Right cardiac atrium (tissue), 5 donors: ENCODE data around the gene KLC3. TPM values are rescaled to one million over a fixed set of nuclear protein-coding genes. Genes with fewer than 3 reads are reported as not detected.
A peak's percentile ranks its signal among the peaks of the same experiment; 100 is the strongest.
"Not testable (repeated sequence)": the region's sequence is repeated elsewhere in the genome, so short reads cannot be mapped to it uniquely, and the experiment has no call there.

ENCODE experiments used
- ATAC-seq, 2 donors: fragments of 200-7000 bp; cut with Tn5 transposase; one replicate each; pipeline versions ENCODE4 v1.8.0 to v1.9.1; 2020; ENCODE audit warnings: moderate library complexity in 2 of 2, mild to moderate bottlenecking in 1 of 2
- DNase-seq, 3 donors: peaks; one replicate each; pipeline ENCODE4 v3.0.0-alpha.2; 2020
- H3K27ac ChIP-seq: one replicate; pipeline ENCODE4 v1.5.1; 2013; ENCODE audit warnings: mild to moderate bottlenecking, low read length, control low read depth, moderate library complexity
- H3K27me3 ChIP-seq: one replicate; pipeline ENCODE4 v1.6.1; 2013; ENCODE audit not compliant: control insufficient read depth, insufficient read depth
- H3K4me1 ChIP-seq: one replicate; pipeline ENCODE4 v1.6.1; 2013; ENCODE audit warnings: low read length; ENCODE audit not compliant: control insufficient read depth, insufficient read depth
- H3K4me3 ChIP-seq: one replicate; pipeline ENCODE4 v1.5.1; 2013; ENCODE audit warnings: low read length, control low read depth
- H3K9me3 ChIP-seq: one replicate; pipeline ENCODE4 v1.6.1; 2013; ENCODE audit warnings: low read length; ENCODE audit not compliant: control insufficient read depth
- whole genome bisulfite sequencing: extraction: QIAGEN DNeasy Blood & Tissue Kit; methylation state at CpG from one replicate; pipeline ENCODE4 v1.1.7; 2013; 5-methylcytosine and 5-hydroxymethylcytosine counted together
- intact Hi-C, 4 donors: fragments of 100-400 bp; cut with DNase I; formaldehyde crosslinking; loops; one replicate each; pipeline versions ENCODE4 v1.11.0 to v1.14.0; 2022 to 2023
- polyA plus RNA-seq: library from polyadenylated mRNA; stranded (reverse); fragments of 200-250 nt; gene quantifications from one replicate; pipeline ENCODE4 v1.2.3, GENCODE V29; 2013
- total RNA-seq, 4 donors: library from RNA; stranded (reverse); fragmentation: NEBNext Ultra II Directional; extraction: Animal tissue kit (Norgen Biotek cat#: 25700); gene quantifications; one replicate each; pipeline ENCODE4 v1.2.1, GENCODE V29; 2021
- donor health status: healthy with polysubstance abuse.
- donor health status: DM: no; HTN: yes; CAD: no.
- donor health status: DM: no; HTN: no; CAD: no.
- donor health status: DM: no; HTN: yes; CAD: no; lungs with severe emphysema.
- donor health status: DM: yes; HTN: yes; CAD: no.

The KLC3 gene
- total and polyA plus RNA-seq, 5 donors: 0.18 TPM; not detected in 4

- H3K9me3 ChIP-seq, H3K27me3 ChIP-seq, H3K4me1 ChIP-seq, DNase-seq, H3K27ac ChIP-seq, ATAC-seq, H3K4me3 ChIP-seq: not testable (repeated sequence)
- intact Hi-C loops: loop anchor here in 2 of 4 donors (5.0 kb wide), 2 partner anchors 83 to 133 kb away; partner anchors contain the start of gene MARK4 (in 1 of the 2)
- 87% methylated on average over 4 of the region's 4 CpGs for WGBS
Measured at GRCh38 chr19:45334881-45335280, 5.7 kb upstream of the KLC3 start.

GRCh38 chr19:45336696-45337251 lies 3.8 kb upstream of the KLC3 start:
- ATAC-seq (no peak), DNase-seq (no peak)
- intact Hi-C loops: loop anchor here in 2 of 4 donors (5.0 kb wide), 2 partner anchors 84 to 134 kb away; partner anchors contain the start of gene MARK4 (in 1 of the 2)
- Histone ChIP-seq H3K4me1 (no peaks in the 10 kb centered on the region), H3K27me3 (no peaks in the 10 kb centered on the region), H3K9me3 (no peaks in the 10 kb centered on the region), H3K27ac (no peak overlapping the region), H3K4me3 (no peak overlapping the region)
- WGBS: 58% methylated on average over 11 of the region's 11 CpGs

DNA sequence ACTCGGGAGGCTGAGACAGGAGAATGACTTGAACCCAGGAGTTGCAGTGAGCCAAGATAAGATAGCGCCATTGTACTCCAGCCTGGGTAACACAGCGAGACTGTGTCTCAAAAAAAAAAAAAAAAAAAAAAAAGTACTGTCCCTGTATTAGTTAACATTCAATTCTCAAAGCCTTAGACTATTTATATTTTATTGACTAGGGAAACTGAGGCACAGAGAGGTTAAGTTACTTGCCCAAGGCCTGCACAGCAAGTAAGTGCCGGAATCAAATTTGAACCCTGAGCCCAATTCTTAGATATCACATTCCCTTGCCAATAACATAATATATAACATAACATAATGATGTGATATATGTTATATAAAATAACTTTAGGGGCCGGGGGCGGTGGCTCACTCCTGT lies 921 bp upstream of the KLC3 start:
- no peaks in the 10 kb centered on the region for H3K4me1 ChIP-seq
- no peak overlapping the region for H3K27ac ChIP-seq
- H3K9me3 ChIP-seq: no peaks in the 10 kb centered on the region
- H3K27me3 ChIP-seq: no peaks in the 10 kb centered on the region
- 83% methylated on average over 6 of the region's 6 CpGs for WGBS
- intact Hi-C loops: loop anchor here in 2 of 4 donors (5.0 kb wide), 2 partner anchors 87 to 137 kb away; partner anchors contain the start of gene MARK4 (in 1 of the 2)
- DNase-seq: no peak
- no peak for ATAC-seq
- H3K4me3 ChIP-seq: no peak overlapping the region

DNA sequence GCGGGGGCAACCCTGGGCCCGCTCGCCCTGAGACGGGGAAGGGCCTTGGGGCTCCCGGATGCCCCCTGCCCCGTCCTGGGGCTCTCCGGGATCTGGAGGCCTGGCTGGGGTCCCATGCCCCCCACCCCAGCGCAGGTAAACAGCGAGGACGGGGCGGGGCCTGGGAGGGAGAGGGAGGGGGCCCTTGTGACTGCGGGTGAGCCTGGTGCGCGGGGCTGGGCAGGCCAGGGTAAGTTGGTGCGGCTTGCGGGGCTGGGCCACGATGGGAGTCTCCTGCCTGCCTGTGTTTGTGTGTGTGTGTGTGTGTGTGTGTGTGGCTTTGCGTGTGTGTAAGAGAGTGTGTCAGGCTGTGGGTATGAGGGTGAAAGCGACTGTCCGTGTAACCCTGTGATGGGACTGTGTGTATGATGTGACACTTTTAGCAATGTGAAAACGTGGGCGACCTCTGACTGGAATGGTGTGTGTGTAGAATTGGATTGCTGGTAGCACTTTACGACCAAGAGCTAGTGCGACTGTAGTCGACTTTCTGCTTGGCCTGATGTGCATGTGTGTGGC lies 426 bp downstream of the KLC3 start:
- 10% methylated on average over 25 of the region's 25 CpGs for WGBS
- DNase-seq (no peak), ATAC-seq (peak in 1 of 2 donors; percentile 13)
- H3K9me3 ChIP-seq: no peaks in the 10 kb centered on the region
- H3K27me3 ChIP-seq: no peaks in the 10 kb centered on the region
- intact Hi-C loops: no loop called here
- H3K27ac ChIP-seq: no peak overlapping the region
- H3K4me1 ChIP-seq: no peaks in the 10 kb centered on the region
- H3K4me3 ChIP-seq: peak overlapping the region; percentile 26

DNA sequence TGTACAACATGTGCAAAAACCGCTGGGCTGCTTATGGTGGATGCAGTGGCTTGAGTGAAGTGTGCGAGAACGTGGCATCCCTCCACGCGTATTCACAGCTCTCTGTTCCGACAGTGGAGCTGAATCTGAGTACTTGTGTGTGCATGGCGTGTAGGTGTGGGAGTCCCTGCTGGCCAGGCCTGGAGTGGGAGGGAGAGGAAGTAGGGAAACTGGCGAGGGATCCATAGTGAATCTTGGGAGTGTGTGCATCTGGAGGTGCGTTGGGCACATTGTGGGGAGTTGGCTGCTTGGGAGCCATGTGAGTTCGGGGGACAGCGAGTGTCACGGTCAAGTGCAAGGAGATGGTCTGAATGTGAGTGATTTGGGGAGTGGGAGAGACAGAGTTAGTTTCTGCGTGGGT lies 2.4 kb downstream of the KLC3 start:
- WGBS: 70% methylated on average over 13 of the region's 13 CpGs
- no peak overlapping the region for H3K27ac ChIP-seq
- no peaks in the 10 kb centered on the region for H3K4me1 ChIP-seq
- no peak for DNase-seq
- intact Hi-C loops: no loop called here
- H3K9me3 ChIP-seq: no peaks in the 10 kb centered on the region
- no peak overlapping the region for H3K4me3 ChIP-seq
- no peak for ATAC-seq
- H3K27me3 ChIP-seq: no peaks in the 10 kb centered on the region

- WGBS: 52% methylated on average over 15 of the region's 15 CpGs
- no peak for DNase-seq
- no peaks in the 10 kb centered on the region for H3K4me1 ChIP-seq
- no peak overlapping the region for H3K27ac ChIP-seq
- H3K27me3 ChIP-seq: no peaks in the 10 kb centered on the region
- intact Hi-C loops: no loop called here
- ATAC-seq: no peak
- H3K9me3 ChIP-seq: no peaks in the 10 kb centered on the region
- no peak overlapping the region for H3K4me3 ChIP-seq
Measured at GRCh38 chr19:45344621-45345505, 4.3 kb downstream of the KLC3 start.

DNA sequence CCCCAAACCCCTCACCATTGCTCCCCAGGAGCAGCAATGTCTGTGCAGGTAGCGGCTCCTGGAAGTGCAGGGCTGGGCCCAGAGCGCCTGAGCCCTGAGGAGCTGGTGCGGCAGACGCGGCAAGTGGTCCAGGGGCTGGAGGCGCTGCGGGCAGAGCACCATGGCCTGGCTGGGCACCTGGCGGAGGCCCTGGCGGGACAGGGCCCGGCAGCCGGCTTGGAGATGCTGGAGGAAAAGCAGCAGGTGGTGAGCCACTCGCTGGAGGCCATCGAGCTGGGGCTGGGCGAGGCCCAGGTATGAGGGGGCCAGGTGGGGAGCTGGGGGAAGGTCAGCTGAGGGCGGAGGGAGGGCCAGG lies 4.9 kb downstream of the KLC3 start:
- ATAC-seq (no peak), DNase-seq (no peak)
- Histone ChIP-seq H3K4me3 (no peak overlapping the region), H3K4me1 (no peaks in the 10 kb centered on the region), H3K9me3 (no peaks in the 10 kb centered on the region), H3K27me3 (no peaks in the 10 kb centered on the region), H3K27ac (no peak overlapping the region)
- intact Hi-C loops: no loop called here
- 86% methylated on average over 15 of the region's 15 CpGs for WGBS

DNA sequence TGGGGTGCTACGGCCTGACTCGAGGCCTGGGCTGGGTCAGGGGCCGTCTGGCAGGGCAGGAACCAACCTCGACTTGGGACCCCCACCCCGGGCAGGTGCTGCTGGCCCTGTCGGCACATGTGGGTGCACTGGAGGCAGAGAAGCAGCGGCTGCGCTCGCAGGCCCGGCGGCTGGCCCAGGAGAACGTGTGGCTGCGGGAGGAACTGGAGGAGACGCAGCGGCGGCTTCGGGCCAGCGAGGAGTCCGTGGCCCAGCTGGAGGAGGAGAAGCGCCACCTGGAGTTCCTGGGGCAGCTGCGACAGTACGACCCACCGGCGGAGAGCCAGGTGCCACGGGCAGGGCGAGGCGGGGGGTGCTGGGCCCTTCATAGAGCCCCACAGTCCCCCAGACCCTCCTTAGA lies 5.9 kb downstream of the KLC3 start:
- ATAC-seq: no peak
- no peak for DNase-seq
- Histone ChIP-seq H3K9me3 (no peaks in the 10 kb centered on the region), H3K27me3 (no peaks in the 10 kb centered on the region), H3K4me1 (no peaks in the 10 kb centered on the region), H3K27ac (no peak overlapping the region), H3K4me3 (no peak overlapping the region)
- 30% methylated on average over 27 of the region's 27 CpGs for WGBS
- intact Hi-C loops: no loop called here

DNA sequence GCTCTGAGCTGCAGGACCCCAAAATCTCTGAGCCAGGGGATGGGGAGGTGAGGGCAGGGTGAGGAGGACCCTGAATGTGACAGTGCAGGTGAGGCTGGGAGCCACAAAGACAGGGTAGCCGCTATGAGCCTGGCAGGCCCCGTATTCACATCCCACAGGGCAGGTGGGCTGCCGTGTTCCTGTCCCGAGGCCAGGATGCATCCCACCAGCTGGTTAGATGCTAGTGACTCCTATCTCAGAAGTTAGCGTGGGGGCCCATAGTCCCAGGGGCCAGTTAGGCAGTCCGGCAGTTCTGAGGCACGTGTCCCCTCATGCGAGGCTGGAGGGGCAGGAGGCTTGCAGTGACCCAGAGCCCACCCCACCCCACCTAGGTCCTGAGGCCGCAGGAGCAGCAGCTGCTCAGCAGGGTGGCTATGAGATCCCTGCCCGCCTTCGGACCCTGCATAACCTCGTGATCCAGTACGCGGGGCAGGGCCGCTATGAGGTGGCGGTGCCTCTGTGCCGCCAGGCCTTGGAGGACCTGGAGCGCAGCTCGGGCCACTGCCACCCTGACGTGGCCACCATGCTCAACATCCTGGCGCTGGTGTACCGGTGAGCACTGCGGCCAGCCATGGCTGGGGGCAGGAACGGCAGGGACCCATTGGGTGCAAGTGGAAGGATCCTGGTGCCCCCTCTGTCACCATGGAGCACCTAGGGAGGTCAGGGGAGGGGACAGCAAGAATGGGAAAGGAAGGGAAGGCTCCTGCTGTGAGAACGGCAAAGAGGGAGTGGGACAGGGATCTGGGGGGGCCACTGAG lies 7.2 kb downstream of the KLC3 start:
- no peak overlapping the region for H3K27ac ChIP-seq
- DNase-seq (no peak), ATAC-seq (no peak)
- H3K27me3 ChIP-seq: no peaks in the 10 kb centered on the region
- WGBS: 71% methylated on average over 25 of the region's 25 CpGs
- no peaks in the 10 kb centered on the region for H3K9me3 ChIP-seq
- H3K4me1 ChIP-seq: no peaks in the 10 kb centered on the region
- intact Hi-C loops: no loop called here
- no peak overlapping the region for H3K4me3 ChIP-seq

GRCh38 chr19:45348367-45349125 lies 8.0 kb downstream of the KLC3 start:
- intact Hi-C loops: no loop called here
- no peaks in the 10 kb centered on the region for H3K27me3 ChIP-seq
- ATAC-seq (peak in 1 of 2 donors; percentile 17), DNase-seq (no peak)
- no peaks in the 10 kb centered on the region for H3K4me1 ChIP-seq
- no peak overlapping the region for H3K27ac ChIP-seq
- H3K9me3 ChIP-seq: no peaks in the 10 kb centered on the region
- 73% methylated on average over 23 of the region's 23 CpGs for WGBS
- no peak overlapping the region for H3K4me3 ChIP-seq
